ENCODE data around the gene RSPH6A.

DNA sequence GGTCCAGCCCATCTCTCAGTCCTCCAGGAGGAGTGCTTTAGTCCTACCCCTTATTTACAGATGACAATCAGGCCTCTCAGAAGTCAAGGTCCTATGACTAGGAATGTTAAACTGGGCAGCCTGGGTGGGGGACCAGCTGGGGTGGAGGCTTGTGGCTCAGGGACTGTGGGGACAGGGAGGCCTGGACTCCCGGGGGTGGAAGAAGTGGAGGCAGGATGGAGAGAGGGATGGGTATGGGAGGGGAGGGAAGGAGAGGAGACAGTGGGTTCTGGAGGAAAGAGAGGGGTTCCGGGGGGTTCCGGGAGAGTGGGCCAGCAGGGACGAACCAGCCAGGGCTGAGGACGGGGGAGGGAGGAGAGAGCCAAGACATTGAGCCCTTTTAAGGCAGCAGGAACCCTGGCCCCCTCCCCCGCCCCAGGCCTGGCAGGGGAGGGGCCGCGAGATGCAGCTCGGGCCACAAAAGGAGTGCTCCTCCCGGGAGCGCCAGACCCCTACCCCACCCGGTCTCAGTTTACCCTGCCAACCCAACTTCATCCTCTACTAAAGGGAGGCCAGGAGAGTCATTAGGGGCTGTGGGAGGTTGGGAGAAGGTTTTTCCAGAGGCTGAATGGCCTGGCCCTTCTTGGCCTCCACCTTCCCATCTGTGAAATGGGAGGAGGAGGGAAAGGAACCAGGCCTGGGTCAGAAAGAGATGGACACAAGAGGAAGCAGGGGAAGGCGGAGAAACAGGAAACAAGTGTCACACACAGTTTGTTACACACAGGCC is 34.5 kb downstream of the RSPH6A start:
- TF ChIP-seq POLR2A (IDR thresholded peaks at IDR 0.05; ENCODE audit: low read depth, low read length): no peak
- TF ChIP-seq POLR2AphosphoS5 (IDR thresholded peaks at IDR 0.05; ENCODE audit: low read depth, low read length): no peak

Data from GM12892 (cell line).